GM12892 (cell line): ENCODE data around the gene JAML.

Experiments used
- POLR2A ChIP-seq: IDR thresholded peaks from 2 replicates; pipeline ENCODE4 v1.6.1; 2011; ENCODE audit warnings: low read depth, low read length, control low read depth
- POLR2AphosphoS5 ChIP-seq: IDR thresholded peaks from 2 replicates; pipeline ENCODE4 v1.6.1; 2011; ENCODE audit warnings: low read depth, low read length, control low read depth

DNA sequence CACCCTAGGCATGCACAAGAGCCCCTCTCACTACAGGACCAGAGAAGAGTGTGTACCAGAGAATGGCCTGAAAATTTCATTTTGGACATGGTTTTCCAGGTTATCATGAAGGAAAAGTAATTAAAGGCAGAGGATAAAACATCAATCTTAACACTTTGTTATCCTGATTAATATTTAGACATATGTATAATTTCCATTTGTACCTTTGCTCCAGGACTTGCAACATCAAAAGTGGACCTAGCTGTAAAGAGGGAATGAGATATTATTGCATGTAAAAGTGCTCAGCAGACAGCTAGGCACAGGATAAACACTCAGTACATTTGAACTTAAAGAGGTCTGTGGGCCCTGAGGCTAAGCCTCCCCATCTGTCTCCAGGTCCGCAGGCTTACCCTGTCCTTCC, 70.2 kb downstream of the JAML start:
- TF ChIP-seq POLR2A (no peak), POLR2AphosphoS5 (no peak)
